Breast epithelium (tissue), 3 donors: ENCODE data around the gene JPH3.

Experiments
- CTCF ChIP-seq, 3 donors: fragments of 450-650 bp; IDR thresholded peaks; one replicate each; pipeline ENCODE4 v1.5.1; 2016 to 2017; ENCODE audit warnings: antibody characterized with exemption in 3 of 3, mild to moderate bottlenecking in 3 of 3, moderate library complexity in 3 of 3
- POLR2A ChIP-seq: fragments of 450-650 bp; IDR thresholded peaks from one replicate; pipeline ENCODE4 v1.6.1; 2016; ENCODE audit warnings: antibody characterized with exemption, mild to moderate bottlenecking, moderate library complexity

GRCh38 chr16:87729266-87729954 lies 127.1 kb downstream of the JPH3 start:
- no peak for TF ChIP-seq POLR2A
- no peak for TF ChIP-seq CTCF (IDR thresholded peaks at IDR 0.05)
